Kidney epithelial cell (primary cell): Measurements from ENCODE around the gene DNASE1. TPM values are rescaled to one million over a fixed set of nuclear protein-coding genes. Genes with fewer than 3 reads are reported as not detected.

ENCODE experiments used
- DNase-seq: peaks from one replicate; pipeline ENCODE4 v3.0.0-alpha.2; 2010; ENCODE audit warnings: low read depth
- H3K27me3 ChIP-seq: 2 replicates; pipeline ENCODE4 v1.6.0; 2011; ENCODE audit warnings: low read length; ENCODE audit not compliant: control insufficient read depth, insufficient read depth
- H3K36me3 ChIP-seq: 2 replicates; pipeline ENCODE4 v1.5.1; 2011; ENCODE audit warnings: low read length; ENCODE audit not compliant: control insufficient read depth, insufficient read depth
- H3K4me3 ChIP-seq: 2 replicates; pipeline ENCODE4 v1.5.1; 2011; ENCODE audit warnings: low read depth, mild to moderate bottlenecking, control low read depth, low read length
- total RNA-seq: library from RNA; depleted of rRNA; stranded (reverse); fragments of >200 nt; gene quantifications from 2 replicates; pipeline ENCODE4 v1.2.3, GENCODE V29; 2015
- TF ChIP-seq, protein P1 (sequence below): IDR thresholded peaks from 2 replicates; pipeline ENCODE4 v1.5.1; 2011; ENCODE audit warnings: mild to moderate bottlenecking, moderate library complexity, low read length, control low read depth, inconsistent platforms; ENCODE audit not compliant: insufficient read depth, poor library complexity, severe bottlenecking

DNASE1 gene
- total RNA-seq, 1 donor from 2014 or later = 13.4 TPM

GRCh38 chr16:3661311-3661710 lies 6.8 kb downstream of the DNASE1 start:
- TF ChIP-seq, protein P1, sequence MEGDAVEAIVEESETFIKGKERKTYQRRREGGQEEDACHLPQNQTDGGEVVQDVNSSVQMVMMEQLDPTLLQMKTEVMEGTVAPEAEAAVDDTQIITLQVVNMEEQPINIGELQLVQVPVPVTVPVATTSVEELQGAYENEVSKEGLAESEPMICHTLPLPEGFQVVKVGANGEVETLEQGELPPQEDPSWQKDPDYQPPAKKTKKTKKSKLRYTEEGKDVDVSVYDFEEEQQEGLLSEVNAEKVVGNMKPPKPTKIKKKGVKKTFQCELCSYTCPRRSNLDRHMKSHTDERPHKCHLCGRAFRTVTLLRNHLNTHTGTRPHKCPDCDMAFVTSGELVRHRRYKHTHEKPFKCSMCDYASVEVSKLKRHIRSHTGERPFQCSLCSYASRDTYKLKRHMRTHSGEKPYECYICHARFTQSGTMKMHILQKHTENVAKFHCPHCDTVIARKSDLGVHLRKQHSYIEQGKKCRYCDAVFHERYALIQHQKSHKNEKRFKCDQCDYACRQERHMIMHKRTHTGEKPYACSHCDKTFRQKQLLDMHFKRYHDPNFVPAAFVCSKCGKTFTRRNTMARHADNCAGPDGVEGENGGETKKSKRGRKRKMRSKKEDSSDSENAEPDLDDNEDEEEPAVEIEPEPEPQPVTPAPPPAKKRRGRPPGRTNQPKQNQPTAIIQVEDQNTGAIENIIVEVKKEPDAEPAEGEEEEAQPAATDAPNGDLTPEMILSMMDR = no peak
- no peak for DNase-seq
- H3K36me3 ChIP-seq = peaks cover 4% of the 10 kb centered on the region
- no peaks in the 10 kb centered on the region for H3K27me3 ChIP-seq
- H3K4me3 ChIP-seq = no peak overlapping the region

GRCh38 chr16:3661922-3662321 lies 7.4 kb downstream of the DNASE1 start:
- H3K4me3 ChIP-seq = no peak overlapping the region
- H3K36me3 ChIP-seq = peaks cover 4% of the 10 kb centered on the region
- DNase-seq = no peak
- no peaks in the 10 kb centered on the region for H3K27me3 ChIP-seq
- TF ChIP-seq, protein P1 = no peak

DNA sequence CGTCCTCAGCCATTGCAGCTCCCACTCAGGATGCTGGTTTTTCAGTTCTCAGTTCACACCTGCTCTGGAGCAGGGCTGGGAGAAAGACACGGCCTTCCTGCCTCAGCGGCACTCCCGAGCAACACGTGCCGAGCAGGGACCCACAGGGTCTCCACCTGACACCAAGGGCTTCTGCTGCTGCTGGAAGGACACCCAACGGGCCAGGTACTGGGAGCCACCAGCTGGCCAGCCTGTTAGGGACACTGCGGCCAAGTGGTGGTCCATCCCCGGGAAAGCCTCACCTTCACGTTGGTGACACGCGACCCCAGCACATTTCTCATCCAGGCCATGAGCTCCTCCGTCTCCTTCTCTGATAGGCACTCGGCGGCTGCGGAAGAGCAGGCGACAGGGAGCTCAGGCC lies 8.1 kb downstream of the DNASE1 start:
- DNase-seq = no peak
- no peaks in the 10 kb centered on the region for H3K27me3 ChIP-seq
- no peak overlapping the region for H3K4me3 ChIP-seq
- TF ChIP-seq, protein P1 = no peak
- H3K36me3 ChIP-seq = peaks cover 4% of the 10 kb centered on the region

- no peak for DNase-seq
- TF ChIP-seq, protein P1 = no peak
- no peaks in the 10 kb centered on the region for H3K27me3 ChIP-seq
- no peak overlapping the region for H3K4me3 ChIP-seq
- peaks cover 7% of the 10 kb centered on the region for H3K36me3 ChIP-seq
These were observed 9.9 kb downstream of the DNASE1 start for GRCh38 chr16:3664187-3664896.

- DNase-seq = no peak
- TF ChIP-seq, protein P1 = no peak
- peaks cover 5% of the 10 kb centered on the region for H3K36me3 ChIP-seq
- H3K4me3 ChIP-seq = no peak overlapping the region
- H3K27me3 ChIP-seq = no peaks in the 10 kb centered on the region
These were observed 11.0 kb downstream of the DNASE1 start for GRCh38 chr16:3665508-3665907.

GRCh38 chr16:3668626-3669025 lies 14.1 kb downstream of the DNASE1 start:
- DNase-seq = no peak
- Histone ChIP-seq H3K27me3 (no peaks in the 10 kb centered on the region), H3K36me3 (peaks cover 5% of the 10 kb centered on the region), H3K4me3 (no peak overlapping the region)
- TF ChIP-seq, protein P1 = no peak
